ENCODE data around the gene CCL7. TPM values are rescaled to one million over a fixed set of nuclear protein-coding genes. Genes with fewer than 3 reads are reported as not detected.
"Not testable (repeated sequence)": the region's sequence is repeated elsewhere in the genome, so short reads cannot be mapped to it uniquely, and the experiment has no call there.

Gene CCL7
- total RNA-seq (2014; rRNA removed; shearing (Covaris generic)), result 0.68 TPM in 1 of 2 replicates, not detected in the other

DNA sequence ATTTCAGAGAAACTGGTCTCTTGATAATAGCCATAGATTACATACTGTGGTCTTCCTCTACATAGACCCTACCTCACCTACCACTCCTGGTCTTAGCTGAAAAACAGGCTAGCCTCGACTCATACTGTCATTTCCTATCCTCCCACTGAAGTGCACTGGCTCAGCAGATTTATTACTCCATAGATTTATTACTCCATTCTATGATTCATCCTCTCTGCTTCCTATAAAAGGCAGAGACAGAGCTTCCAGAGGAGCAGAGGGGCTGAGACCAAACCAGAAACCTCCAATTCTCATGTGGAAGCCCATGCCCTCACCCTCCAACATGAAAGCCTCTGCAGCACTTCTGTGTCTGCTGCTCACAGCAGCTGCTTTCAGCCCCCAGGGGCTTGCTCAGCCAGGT lies at the start of gene CCL7:
Gene CCL7, plus strand, starts transcription at position 253 of the 400 bp plus-strand sequence. Its CDS starts 70 bp downstream, at position 323.
- peak; percentile 31 for DNase-seq (ENCODE audit: low read depth)

DNA sequence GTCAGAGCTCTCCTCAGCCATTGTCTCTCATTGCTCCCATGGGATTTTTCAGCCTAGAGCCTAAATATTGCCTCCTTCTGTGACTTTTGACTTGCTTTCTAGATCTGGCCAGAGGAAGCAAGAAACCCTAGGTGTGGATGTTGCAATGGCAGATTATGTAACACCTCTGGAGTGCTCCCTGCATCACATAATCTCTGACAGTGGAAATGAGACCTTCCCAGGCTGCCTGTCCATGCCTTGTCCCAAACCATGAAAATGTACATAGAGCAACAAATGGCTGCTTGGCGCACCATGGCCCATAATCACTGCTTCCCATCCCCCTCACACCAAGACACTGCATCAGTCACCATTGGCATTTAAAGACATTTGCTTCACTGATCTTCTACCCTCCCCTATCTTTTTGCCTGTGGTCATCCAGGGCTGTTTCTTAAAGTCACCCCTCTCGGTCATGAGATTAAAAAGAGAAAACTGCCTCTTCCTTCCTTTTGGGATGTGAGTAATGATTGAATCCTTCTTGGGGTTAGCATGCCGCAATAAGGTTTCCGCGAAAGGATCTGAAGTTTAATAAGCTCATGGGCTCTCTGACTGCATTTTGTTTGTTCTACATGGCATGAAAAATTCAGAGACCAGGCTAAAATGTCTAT lies 49.1 kb upstream of the CCL7 start:
- peak; percentile 59 for DNase-seq (ENCODE audit: low read depth)

DNA sequence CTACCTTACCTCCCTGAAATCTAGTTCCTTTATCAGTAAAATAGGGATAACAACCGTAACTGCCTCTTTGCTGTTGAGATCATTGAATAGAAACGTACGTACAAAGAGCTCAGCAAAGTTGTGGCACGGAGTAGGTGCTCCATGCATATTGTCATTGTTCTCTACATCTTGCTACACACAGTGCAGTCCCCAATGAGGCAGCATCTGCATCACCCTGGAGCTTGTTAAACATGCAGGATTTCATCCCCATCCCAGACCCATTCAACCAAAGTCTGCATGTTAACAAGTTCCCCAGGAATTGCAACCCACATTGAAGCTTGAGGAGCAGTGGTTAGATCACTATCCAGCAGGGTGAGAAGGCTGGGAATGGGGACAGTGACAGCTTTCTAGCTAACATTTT lies 48.6 kb upstream of the CCL7 start:
- DNase-seq (ENCODE audit: low read depth), result no peak

DNA sequence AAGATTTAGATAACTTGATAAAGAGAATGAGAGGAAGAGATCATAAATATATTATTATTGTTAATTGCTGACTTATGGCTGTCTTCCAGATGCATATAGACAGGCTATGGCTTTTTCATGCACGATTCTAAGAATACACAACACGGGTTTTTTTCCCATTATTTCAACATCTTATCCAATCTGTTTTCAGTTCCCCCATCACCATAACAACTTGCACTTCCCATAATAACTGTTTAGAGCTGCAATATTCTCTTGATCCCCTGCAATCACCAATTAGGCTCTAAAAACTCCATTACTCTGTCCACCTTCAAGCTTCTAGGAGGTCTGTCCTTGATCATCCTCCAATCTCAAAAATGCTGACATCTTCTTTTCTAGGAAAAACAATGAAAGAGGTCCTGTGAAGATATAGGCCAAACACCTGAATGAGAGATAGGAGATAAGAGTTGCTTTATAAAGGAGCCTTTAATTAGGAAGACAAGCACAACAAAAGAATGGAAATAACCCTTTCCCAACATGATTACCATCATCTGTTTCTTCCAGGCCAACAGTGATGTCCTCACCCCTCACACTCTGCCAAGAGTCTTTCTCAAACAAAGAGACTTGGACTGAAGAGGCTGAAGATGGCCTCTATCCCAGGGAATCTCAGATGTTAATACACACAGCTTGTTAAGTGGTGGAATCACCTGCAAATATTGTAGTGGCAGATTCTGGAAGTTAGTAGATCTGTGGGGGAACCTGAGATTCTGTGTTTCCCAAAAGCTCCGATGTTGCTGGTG lies 47.1 kb upstream of the CCL7 start:
- no peak for DNase-seq (ENCODE audit: low read depth)

GRCh38 chr17:34225046-34225445 lies 45.0 kb upstream of the CCL7 start:
- no peak for DNase-seq (ENCODE audit: low read depth)

DNA sequence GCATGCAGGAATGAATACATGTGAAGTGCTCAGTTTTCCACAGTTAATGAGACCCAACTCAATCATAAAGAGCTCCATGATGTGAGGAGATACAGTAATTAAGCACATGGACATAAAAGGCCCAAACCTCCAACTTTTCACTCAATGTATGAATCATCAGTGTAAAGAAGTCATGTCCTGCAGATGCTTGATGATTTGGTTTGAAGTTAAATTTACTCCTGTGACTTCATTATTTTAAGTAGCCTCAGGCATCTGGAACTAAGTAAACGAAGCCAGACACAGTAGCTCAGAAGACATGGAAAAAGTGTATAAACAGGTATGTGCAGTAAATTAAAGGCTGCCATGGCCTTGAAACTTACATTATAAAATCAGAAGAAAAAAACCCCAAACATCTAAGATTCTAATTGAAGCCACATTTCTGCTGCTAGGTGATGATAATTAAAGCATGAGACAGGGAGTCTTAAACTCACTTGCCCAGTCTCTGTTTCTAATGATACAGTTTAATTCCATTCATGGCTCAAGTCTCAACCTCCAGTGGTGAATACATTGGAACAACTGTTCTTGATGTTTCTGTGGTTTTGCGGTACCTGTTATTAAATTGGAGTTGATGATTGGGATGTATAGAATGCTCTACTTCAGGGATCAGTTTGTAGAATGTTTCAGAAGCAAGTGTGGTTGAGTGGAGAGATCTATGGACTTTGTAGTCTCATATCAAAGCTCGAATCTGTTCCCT lies 43.8 kb upstream of the CCL7 start:
- DNase-seq (ENCODE audit: low read depth), result peak; percentile 96

DNA sequence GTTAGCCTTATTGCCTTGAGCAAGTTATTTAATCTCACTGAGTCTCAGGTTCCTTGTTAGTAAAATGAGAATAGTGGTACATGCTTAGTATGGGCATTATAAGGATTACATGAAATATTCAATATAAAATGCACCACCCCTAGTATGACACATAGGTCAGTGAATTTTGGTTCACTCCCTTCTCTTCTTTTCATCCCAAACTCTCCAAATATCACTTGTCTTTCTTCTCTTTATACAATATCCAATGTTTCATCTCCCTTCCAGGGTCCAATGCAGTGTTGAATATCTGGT lies 43.3 kb upstream of the CCL7 start:
- DNase-seq (ENCODE audit: low read depth), result no peak

- DNase-seq (ENCODE audit: low read depth), result not testable (repeated sequence)
These were observed 42.7 kb upstream of the CCL7 start for GRCh38 chr17:34227293-34227692.

- DNase-seq (ENCODE audit: low read depth), result no peak
These were observed 42.3 kb upstream of the CCL7 start for GRCh38 chr17:34227707-34228106.

DNA sequence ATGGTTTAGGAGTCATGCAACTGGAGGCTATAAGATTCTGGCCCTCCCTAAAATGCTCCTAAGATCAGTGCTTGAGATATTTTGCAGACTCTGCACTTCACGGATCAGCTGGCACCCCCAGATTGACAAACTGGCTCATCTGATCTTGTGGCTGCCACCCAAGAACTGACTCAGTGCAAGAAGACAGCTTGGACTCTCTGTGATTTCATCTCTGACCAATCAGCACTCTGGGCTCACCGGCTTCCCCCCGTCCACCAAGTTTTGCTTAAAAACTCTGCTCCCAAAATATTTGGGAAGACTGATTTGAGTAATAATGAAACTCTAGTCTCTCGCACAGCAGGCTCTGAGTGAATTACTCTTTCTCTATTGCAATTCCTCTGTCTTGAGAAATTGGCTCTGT lies 41.2 kb upstream of the CCL7 start:
- DNase-seq (ENCODE audit: low read depth), result peak; percentile 78

DNA sequence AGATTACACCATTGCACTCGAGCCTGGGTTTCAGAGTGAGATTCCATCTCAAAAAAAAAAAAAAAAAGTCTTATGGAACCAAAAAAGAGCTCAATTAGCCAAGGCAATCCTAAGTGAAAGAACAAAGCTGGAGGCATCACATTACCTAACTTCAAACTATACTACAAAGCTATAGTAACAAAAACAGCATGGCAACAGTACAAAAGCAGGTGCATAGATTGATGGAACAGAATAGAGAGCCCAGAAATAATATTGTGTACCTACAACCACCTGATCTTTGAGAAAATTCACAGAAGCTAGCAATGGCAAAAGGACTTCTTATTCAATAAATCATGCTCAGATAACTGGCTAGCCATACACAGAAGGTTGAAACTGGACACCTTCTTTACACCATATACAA lies 39.7 kb upstream of the CCL7 start:
- DNase-seq (ENCODE audit: low read depth), result no peak

GRCh38 chr17:34234616-34235015 lies 35.4 kb upstream of the CCL7 start:
- DNase-seq (ENCODE audit: low read depth), result no peak

DNA sequence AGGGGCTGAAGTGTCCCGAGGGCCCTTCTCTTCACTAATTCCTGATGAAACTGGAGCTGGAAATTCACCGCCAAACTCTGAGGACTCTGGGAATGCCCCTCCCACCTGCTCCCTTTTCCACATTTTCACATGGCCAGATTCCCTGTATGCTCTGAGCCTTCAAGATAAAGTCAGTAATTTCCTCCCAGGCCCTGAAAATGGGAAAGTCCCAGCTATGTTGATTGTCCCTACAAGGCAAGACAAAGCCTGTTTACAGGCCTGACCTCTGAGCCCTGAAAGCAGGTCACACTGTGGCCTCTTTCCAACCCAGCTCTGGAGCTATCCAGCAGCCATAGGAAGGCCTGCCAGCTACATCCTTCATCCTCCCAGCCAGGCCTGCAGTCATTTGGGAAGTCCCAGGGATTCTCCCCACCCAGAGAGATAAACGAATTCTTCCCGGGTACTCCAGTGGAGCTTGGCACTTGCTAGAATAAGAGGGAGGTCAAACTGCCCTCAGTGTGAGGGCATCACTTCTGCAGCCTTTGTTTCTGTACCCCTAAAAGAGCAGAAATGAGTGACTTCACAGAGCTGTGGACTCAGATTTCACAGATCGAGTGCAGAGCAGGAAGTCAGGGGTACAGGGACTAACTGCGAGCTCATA lies 34.5 kb upstream of the CCL7 start:
- DNase-seq (ENCODE audit: low read depth), result peak; percentile 94

DNA sequence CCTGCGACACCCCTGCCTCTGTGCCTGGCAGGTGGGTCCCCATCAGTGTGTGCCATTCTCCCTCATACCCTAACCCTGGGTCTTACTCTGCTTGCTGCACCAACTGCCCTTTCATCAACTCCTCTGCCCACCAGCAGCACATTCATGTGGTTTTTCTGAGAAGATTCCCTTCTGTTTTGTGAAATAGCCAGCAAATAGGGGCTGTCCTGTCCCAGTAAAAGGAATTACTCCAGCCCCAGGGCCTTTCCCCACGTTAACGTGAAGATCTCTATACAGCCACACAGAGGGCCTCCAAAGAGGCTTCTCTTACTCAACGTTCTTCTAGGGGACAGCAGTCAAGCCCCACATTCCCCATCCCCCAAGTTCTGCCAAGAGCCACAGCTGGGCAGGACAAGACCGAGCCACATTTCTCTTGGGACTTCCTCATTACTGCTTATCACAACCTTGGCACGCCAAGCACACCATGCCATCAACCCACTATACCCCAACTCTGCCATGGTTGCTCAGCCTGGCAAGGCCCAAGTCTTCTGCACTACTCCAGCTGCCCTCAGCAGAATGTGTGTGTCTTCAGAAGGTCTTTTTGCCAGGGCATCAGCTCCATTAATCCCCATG lies 33.6 kb upstream of the CCL7 start:
- peak; percentile 61 for DNase-seq (ENCODE audit: low read depth)

- no peak for DNase-seq (ENCODE audit: low read depth)
These were observed 32.6 kb upstream of the CCL7 start for GRCh38 chr17:34237458-34237857.

DNA sequence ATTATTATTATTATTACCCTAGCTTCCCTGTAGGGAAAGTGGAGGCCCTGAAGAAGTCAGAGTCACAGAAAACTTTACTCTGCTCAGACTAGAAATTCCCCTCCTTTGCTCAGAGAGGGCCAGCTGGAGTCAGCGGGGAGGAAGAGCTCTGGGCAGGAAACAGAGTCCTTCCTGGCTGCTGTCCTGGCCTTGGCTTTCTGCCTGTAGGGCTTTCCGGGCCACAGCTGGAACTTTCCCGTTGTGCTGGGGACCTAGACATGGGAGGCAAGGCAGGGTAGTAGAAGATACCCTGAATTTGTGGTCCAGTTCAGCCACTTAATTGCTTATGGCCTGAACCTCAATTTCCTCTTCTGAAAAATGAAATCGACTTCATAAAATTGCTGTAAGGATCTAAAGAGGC lies 29.0 kb upstream of the CCL7 start:
- peak; percentile 86 for DNase-seq (ENCODE audit: low read depth)

GRCh38 chr17:34242587-34243363 lies 27.2 kb upstream of the CCL7 start:
- peak; percentile 51 for DNase-seq (ENCODE audit: low read depth)

GRCh38 chr17:34243364-34244320 lies 26.4 kb upstream of the CCL7 start:
- no peak for DNase-seq (ENCODE audit: low read depth)

- DNase-seq (ENCODE audit: low read depth), result no peak
These were observed 24.6 kb upstream of the CCL7 start for GRCh38 chr17:34245351-34245905.

DNA sequence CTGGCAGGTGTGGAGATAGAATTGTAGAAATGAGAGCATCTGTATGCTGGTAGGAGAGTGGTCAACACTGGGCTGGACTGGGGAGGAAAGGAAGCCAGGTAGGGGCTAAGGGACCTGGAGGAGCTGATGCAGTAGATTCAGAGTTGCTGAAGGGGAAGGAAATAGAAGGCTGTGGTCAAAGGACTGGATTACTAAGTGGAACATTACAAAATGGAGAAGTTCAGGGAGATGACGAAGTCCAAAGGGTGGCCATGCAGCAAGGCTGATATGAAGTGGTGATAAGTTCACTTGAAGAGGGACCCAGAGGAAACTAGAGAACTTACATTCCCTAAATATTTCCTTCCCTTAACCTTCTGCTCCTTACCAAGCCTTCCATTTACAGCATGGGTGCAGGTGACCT lies 23.6 kb upstream of the CCL7 start:
- no peak for DNase-seq (ENCODE audit: low read depth)
